ENCODE data around the gene KRT3.

The KRT3 gene

GRCh38 chr12:52827499-52828090 lies 31.7 kb upstream of the KRT3 start:
- DNase-seq (ENCODE audit: low spot score) = no peak

- no peak for DNase-seq (ENCODE audit: low spot score)
Measured at GRCh38 chr12:52826611-52827498, 30.9 kb upstream of the KRT3 start.

GRCh38 chr12:52825961-52826360 lies 30.0 kb upstream of the KRT3 start:
- no peak for DNase-seq (ENCODE audit: low spot score)

GRCh38 chr12:52824741-52825410 lies 29.0 kb upstream of the KRT3 start:
- DNase-seq (ENCODE audit: low spot score) = no peak

- DNase-seq (ENCODE audit: low spot score) = no peak
Measured at GRCh38 chr12:52823761-52824450, 28.0 kb upstream of the KRT3 start.

GRCh38 chr12:52822771-52823510 lies 27.0 kb upstream of the KRT3 start:
- DNase-seq (ENCODE audit: low spot score) = no peak

- DNase-seq (ENCODE audit: low spot score) = no peak
Measured at GRCh38 chr12:52821826-52822660, 26.1 kb upstream of the KRT3 start.

- DNase-seq (ENCODE audit: low spot score) = no peak
Measured at GRCh38 chr12:52821071-52821730, 25.3 kb upstream of the KRT3 start.

GRCh38 chr12:52820521-52820920 lies 24.6 kb upstream of the KRT3 start:
- DNase-seq (ENCODE audit: low spot score) = no peak

- no peak for DNase-seq (ENCODE audit: low spot score)
Measured at GRCh38 chr12:52819731-52820510, 24.0 kb upstream of the KRT3 start.

- no peak for DNase-seq (ENCODE audit: low spot score)
Measured at GRCh38 chr12:52818887-52819420, 23.0 kb upstream of the KRT3 start.

- no peak for DNase-seq (ENCODE audit: low spot score)
Measured at GRCh38 chr12:52818388-52818787, 22.5 kb upstream of the KRT3 start.

- no peak for DNase-seq (ENCODE audit: low spot score)
Measured at GRCh38 chr12:52817699-52818238, 21.9 kb upstream of the KRT3 start.

GRCh38 chr12:52817003-52817698 lies 21.2 kb upstream of the KRT3 start:
- no peak for DNase-seq (ENCODE audit: low spot score)

- no peak for DNase-seq (ENCODE audit: low spot score)
Measured at GRCh38 chr12:52815676-52816588, 20.0 kb upstream of the KRT3 start.

- DNase-seq (ENCODE audit: low spot score) = no peak
Measured at GRCh38 chr12:52815161-52815560, 19.2 kb upstream of the KRT3 start.

- no peak for DNase-seq (ENCODE audit: low spot score)
Measured at GRCh38 chr12:52814710-52815155, 18.8 kb upstream of the KRT3 start.

Data from hematopoietic multipotent progenitor cell treated with erythropoietin and hydrocortisone succinate and interleukin-3 and kit ligand, for 17 days (in vitro differentiated cells).